SK-N-SH treated with all-trans-retinoic acid at 6 μM for 48 hours (cell line): ENCODE measurements around the gene INTS3.

Experiments used
- ATAC-seq: fragments of 200-7000 bp; cut with Tn5 transposase; 3 replicates; pipeline ENCODE4 v1.9.1; 2020; ENCODE audit warnings: mild to moderate bottlenecking, moderate library complexity
- ARNTL ChIP-seq: fragments of 450-650 bp; formaldehyde crosslinking; IDR thresholded peaks from 2 replicates; pipeline ENCODE4 v1.5.0; 2020; ENCODE audit warnings: low read depth, mild to moderate bottlenecking, moderate library complexity, borderline replicate concordance
- BACH2 ChIP-seq: fragments of 250-450 bp; sonication (Bioruptor Pico); IDR thresholded peaks from 2 replicates; pipeline ENCODE4 v1.9.0; 2021; ENCODE audit warnings: mild to moderate bottlenecking, borderline replicate concordance
- CREB5 ChIP-seq: fragments of 250-450 bp; sonication (Bioruptor Pico); IDR thresholded peaks from 2 replicates; pipeline ENCODE4 v1.5.1; 2020; ENCODE audit warnings: low read depth, mild to moderate bottlenecking, moderate library complexity
- CSDC2 ChIP-seq: fragments of 250-450 bp; sonication (Bioruptor Pico); IDR thresholded peaks from 2 replicates; pipeline ENCODE4 v1.5.0; 2020; ENCODE audit warnings: mild to moderate bottlenecking, moderate library complexity
- CSRNP3 ChIP-seq: fragments of 250-450 bp; sonication (Bioruptor Pico); IDR thresholded peaks from 2 replicates; pipeline ENCODE4 v1.5.1; 2021; ENCODE audit warnings: mild to moderate bottlenecking, moderate library complexity
- ESRRG ChIP-seq: fragments of 250-450 bp; sonication (Bioruptor Pico); IDR thresholded peaks from 2 replicates; pipeline ENCODE4 v1.6.1; 2021; ENCODE audit warnings: mild to moderate bottlenecking
- ISL1 ChIP-seq: fragments of 250-450 bp; sonication (Bioruptor Pico); IDR thresholded peaks from 2 replicates; pipeline ENCODE4 v2.1.2; 2022; ENCODE audit warnings: mild to moderate bottlenecking, moderate library complexity
- OSR1 ChIP-seq: fragments of 250-450 bp; sonication (Bioruptor Pico); IDR thresholded peaks from 2 replicates; pipeline ENCODE4 v1.8.0; 2022; ENCODE audit warnings: moderate library complexity, mild to moderate bottlenecking, inconsistent platforms
- PATZ1 ChIP-seq: fragments of 250-450 bp; sonication (Bioruptor Pico); IDR thresholded peaks from 2 replicates; pipeline ENCODE4 v1.8.0; 2020; ENCODE audit warnings: mild to moderate bottlenecking, moderate library complexity, borderline replicate concordance
- POU6F1 ChIP-seq: fragments of 250-450 bp; sonication (Bioruptor Pico); IDR thresholded peaks from 2 replicates; pipeline ENCODE4 v1.8.0; 2021; ENCODE audit warnings: low read depth, mild to moderate bottlenecking, moderate library complexity, borderline replicate concordance
- PPARA ChIP-seq: fragments of 250-450 bp; sonication (Bioruptor Pico); IDR thresholded peaks from 2 replicates; pipeline ENCODE4 v1.5.0; 2020; ENCODE audit warnings: mild to moderate bottlenecking, borderline replicate concordance
- RARB ChIP-seq: fragments of 250-450 bp; sonication (Bioruptor Pico); IDR thresholded peaks from 2 replicates; pipeline ENCODE4 v1.8.0; 2021; ENCODE audit warnings: mild to moderate bottlenecking, moderate library complexity
- SNAI2 ChIP-seq: fragments of 250-450 bp; sonication (Bioruptor Pico); IDR thresholded peaks from 2 replicates; pipeline ENCODE4 v1.5.0; 2020; ENCODE audit warnings: mild to moderate bottlenecking, moderate library complexity
- TCF4 ChIP-seq: fragments of 250-450 bp; sonication (Bioruptor Pico); IDR thresholded peaks from 2 replicates; pipeline ENCODE4 v1.8.0; 2021; ENCODE audit warnings: mild to moderate bottlenecking, moderate library complexity, borderline replicate concordance
- TSHZ2 ChIP-seq: fragments of 250-450 bp; sonication (Bioruptor Pico); IDR thresholded peaks from 2 replicates; pipeline ENCODE4 v1.5.0; 2020; ENCODE audit warnings: mild to moderate bottlenecking, moderate library complexity
- ZFP3 ChIP-seq: fragments of 250-450 bp; sonication (Bioruptor Pico); IDR thresholded peaks from 2 replicates; pipeline ENCODE4 v1.5.0; 2020; ENCODE audit warnings: mild to moderate bottlenecking, moderate library complexity
- ZFP30 ChIP-seq: fragments of 450-650 bp; formaldehyde crosslinking; IDR thresholded peaks from 2 replicates; pipeline ENCODE4 v1.5.0; 2022; ENCODE audit warnings: mild to moderate bottlenecking, moderate library complexity
- ZNF565 ChIP-seq: fragments of 450-650 bp; formaldehyde crosslinking; conservative IDR thresholded peaks from 2 replicates; pipeline ENCODE4 v1.5.0; 2020; ENCODE audit warnings: low read depth, mild to moderate bottlenecking, moderate library complexity
- ZNF70 ChIP-seq: fragments of 450-650 bp; formaldehyde crosslinking; IDR thresholded peaks from 2 replicates; pipeline ENCODE4 v1.5.0; 2020; ENCODE audit warnings: mild to moderate bottlenecking, moderate library complexity
- ZNF8 ChIP-seq: fragments of 450-650 bp; formaldehyde crosslinking; IDR thresholded peaks from 2 replicates; pipeline ENCODE4 v1.5.0; 2020; ENCODE audit warnings: mild to moderate bottlenecking, moderate library complexity

INTS3 gene

GRCh38 chr1:153779781-153780541 lies 52.1 kb downstream of the INTS3 start:
- no peak for ATAC-seq
- TF ChIP-seq TCF4 (CRISPR knock-in tag) (no peak), ZNF8 (no peak), ISL1 (CRISPR knock-in tag) (no peak), CSRNP3 (CRISPR knock-in tag) (no peak), ZNF70 (CRISPR knock-in tag) (no peak), ZFP3 (CRISPR knock-in tag) (no peak), BACH2 (no peak), CREB5 (CRISPR knock-in tag) (no peak), ZNF565 (CRISPR knock-in tag) (no peak), ZFP30 (CRISPR knock-in tag) (no peak), CSDC2 (no peak), SNAI2 (CRISPR knock-in tag) (no peak), TSHZ2 (CRISPR knock-in tag) (no peak), PATZ1 (CRISPR knock-in tag) (no peak), ARNTL (no peak), OSR1 (CRISPR knock-in tag) (no peak), ESRRG (CRISPR knock-in tag) (no peak), POU6F1 (CRISPR knock-in tag) (no peak)

- ATAC-seq = no peak
- TF ChIP-seq ESRRG (CRISPR knock-in tag) (no peak), ZNF8 (no peak), ZFP30 (CRISPR knock-in tag) (no peak), ARNTL (no peak), ZFP3 (CRISPR knock-in tag) (no peak), TSHZ2 (CRISPR knock-in tag) (no peak), CREB5 (CRISPR knock-in tag) (no peak), PPARA (no peak), CSDC2 (no peak), PATZ1 (CRISPR knock-in tag) (no peak), RARB (CRISPR knock-in tag) (no peak), ZNF70 (CRISPR knock-in tag) (no peak), POU6F1 (CRISPR knock-in tag) (no peak), BACH2 (no peak), OSR1 (CRISPR knock-in tag) (no peak)
Measured at GRCh38 chr1:153780551-153780950, 52.7 kb downstream of the INTS3 start.
